ENCODE results near the gene RALGAPA2. TPM values are rescaled to one million over a fixed set of nuclear protein-coding genes. Genes with fewer than 3 reads are reported as not detected.
A peak's percentile ranks its signal among the peaks of the same experiment; 100 is the strongest.

Gene RALGAPA2
- total and polyA plus RNA-seq, 2 of the 13 experiments (the other 11 are each of a cell fraction or from before 2014, with no cell fraction given): 13.8 to 17.7 TPM

DNA sequence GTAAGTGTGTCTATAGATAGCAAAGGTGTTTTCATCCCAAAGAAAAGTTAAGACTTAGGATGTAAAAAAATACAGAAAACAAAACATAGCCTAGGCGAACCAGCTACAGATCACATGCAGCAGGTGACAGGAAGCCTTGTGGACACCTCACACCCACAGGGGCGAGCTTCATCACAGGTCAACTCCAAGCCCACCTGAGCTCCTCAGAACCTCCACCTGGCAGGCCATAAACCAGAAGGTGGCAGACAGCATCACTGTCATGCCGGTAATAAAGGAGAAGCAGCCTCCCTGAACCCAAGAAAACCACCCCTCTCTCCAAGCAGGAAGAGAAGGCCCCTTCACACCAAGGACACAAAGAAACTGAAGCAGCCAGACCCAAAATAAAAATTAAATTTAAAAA, 1.0 kb downstream of the RALGAPA2 start (continued):
- TF ChIP-seq, protein P1, sequence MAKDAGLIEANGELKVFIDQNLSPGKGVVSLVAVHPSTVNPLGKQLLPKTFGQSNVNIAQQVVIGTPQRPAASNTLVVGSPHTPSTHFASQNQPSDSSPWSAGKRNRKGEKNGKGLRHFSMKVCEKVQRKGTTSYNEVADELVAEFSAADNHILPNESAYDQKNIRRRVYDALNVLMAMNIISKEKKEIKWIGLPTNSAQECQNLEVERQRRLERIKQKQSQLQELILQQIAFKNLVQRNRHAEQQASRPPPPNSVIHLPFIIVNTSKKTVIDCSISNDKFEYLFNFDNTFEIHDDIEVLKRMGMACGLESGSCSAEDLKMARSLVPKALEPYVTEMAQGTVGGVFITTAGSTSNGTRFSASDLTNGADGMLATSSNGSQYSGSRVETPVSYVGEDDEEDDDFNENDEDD (CRISPR knock-in tag; IDR thresholded peaks at IDR 0.05; ENCODE audit: borderline replicate concordance): no peak
- TF ChIP-seq ZFP41 (CRISPR knock-in tag; IDR thresholded peaks at IDR 0.05; ENCODE audit: borderline replicate concordance) (no peak), SIX1 (CRISPR knock-in tag; IDR thresholded peaks at IDR 0.05; ENCODE audit: borderline replicate concordance) (no peak), RBM39 (IDR thresholded peaks at IDR 0.05; ENCODE audit: low read depth, low read length, poor library complexity, severe bottlenecking) (no peak), ZNF264 (CRISPR knock-in tag; IDR thresholded peaks at IDR 0.05) (no peak), NCOA1 (CRISPR knock-in tag; IDR thresholded peaks at IDR 0.05) (no peak), GABPA (IDR thresholded peaks at IDR 0.05; ENCODE audit: low read depth, low read length) (no peak), GABPA (CRISPR knock-in tag; IDR thresholded peaks at IDR 0.05; ENCODE audit: low read depth) (no peak), YY1 (IDR thresholded peaks at IDR 0.05; ENCODE audit: insufficient read depth, insufficient replicate concordance, low read depth, low read length) (no peak), DNMT3B (CRISPR knock-in tag; conservative IDR thresholded peaks at IDR 0.05) (no peak)
- TF ChIP-seq, protein P2, sequence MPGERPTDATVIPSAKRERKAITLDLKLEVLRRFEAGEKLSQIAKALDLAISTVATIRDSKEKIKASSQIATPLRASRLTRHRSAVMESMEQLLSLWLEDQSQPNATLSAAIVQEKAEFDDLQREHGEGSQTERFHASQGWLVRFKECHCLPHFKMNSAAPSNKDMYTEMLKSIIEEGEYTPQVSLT (CRISPR knock-in tag; IDR thresholded peaks at IDR 0.05; ENCODE audit: borderline replicate concordance, low read depth): no peak
- TF ChIP-seq, protein P3, sequence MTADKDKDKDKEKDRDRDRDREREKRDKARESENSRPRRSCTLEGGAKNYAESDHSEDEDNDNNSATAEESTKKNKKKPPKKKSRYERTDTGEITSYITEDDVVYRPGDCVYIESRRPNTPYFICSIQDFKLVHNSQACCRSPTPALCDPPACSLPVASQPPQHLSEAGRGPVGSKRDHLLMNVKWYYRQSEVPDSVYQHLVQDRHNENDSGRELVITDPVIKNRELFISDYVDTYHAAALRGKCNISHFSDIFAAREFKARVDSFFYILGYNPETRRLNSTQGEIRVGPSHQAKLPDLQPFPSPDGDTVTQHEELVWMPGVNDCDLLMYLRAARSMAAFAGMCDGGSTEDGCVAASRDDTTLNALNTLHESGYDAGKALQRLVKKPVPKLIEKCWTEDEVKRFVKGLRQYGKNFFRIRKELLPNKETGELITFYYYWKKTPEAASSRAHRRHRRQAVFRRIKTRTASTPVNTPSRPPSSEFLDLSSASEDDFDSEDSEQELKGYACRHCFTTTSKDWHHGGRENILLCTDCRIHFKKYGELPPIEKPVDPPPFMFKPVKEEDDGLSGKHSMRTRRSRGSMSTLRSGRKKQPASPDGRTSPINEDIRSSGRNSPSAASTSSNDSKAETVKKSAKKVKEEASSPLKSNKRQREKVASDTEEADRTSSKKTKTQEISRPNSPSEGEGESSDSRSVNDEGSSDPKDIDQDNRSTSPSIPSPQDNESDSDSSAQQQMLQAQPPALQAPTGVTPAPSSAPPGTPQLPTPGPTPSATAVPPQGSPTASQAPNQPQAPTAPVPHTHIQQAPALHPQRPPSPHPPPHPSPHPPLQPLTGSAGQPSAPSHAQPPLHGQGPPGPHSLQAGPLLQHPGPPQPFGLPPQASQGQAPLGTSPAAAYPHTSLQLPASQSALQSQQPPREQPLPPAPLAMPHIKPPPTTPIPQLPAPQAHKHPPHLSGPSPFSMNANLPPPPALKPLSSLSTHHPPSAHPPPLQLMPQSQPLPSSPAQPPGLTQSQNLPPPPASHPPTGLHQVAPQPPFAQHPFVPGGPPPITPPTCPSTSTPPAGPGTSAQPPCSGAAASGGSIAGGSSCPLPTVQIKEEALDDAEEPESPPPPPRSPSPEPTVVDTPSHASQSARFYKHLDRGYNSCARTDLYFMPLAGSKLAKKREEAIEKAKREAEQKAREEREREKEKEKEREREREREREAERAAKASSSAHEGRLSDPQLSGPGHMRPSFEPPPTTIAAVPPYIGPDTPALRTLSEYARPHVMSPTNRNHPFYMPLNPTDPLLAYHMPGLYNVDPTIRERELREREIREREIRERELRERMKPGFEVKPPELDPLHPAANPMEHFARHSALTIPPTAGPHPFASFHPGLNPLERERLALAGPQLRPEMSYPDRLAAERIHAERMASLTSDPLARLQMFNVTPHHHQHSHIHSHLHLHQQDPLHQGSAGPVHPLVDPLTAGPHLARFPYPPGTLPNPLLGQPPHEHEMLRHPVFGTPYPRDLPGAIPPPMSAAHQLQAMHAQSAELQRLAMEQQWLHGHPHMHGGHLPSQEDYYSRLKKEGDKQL (CRISPR knock-in tag; IDR thresholded peaks at IDR 0.05; ENCODE audit: low read depth): no peak
- TF ChIP-seq, protein P4, sequence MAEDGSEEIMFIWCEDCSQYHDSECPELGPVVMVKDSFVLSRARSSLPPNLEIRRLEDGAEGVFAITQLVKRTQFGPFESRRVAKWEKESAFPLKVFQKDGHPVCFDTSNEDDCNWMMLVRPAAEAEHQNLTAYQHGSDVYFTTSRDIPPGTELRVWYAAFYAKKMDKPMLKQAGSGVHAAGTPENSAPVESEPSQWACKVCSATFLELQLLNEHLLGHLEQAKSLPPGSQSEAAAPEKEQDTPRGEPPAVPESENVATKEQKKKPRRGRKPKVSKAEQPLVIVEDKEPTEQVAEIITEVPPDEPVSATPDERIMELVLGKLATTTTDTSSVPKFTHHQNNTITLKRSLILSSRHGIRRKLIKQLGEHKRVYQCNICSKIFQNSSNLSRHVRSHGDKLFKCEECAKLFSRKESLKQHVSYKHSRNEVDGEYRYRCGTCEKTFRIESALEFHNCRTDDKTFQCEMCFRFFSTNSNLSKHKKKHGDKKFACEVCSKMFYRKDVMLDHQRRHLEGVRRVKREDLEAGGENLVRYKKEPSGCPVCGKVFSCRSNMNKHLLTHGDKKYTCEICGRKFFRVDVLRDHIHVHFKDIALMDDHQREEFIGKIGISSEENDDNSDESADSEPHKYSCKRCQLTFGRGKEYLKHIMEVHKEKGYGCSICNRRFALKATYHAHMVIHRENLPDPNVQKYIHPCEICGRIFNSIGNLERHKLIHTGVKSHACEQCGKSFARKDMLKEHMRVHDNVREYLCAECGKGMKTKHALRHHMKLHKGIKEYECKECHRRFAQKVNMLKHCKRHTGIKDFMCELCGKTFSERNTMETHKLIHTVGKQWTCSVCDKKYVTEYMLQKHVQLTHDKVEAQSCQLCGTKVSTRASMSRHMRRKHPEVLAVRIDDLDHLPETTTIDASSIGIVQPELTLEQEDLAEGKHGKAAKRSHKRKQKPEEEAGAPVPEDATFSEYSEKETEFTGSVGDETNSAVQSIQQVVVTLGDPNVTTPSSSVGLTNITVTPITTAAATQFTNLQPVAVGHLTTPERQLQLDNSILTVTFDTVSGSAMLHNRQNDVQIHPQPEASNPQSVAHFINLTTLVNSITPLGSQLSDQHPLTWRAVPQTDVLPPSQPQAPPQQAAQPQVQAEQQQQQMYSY (CRISPR knock-in tag; IDR thresholded peaks at IDR 0.05): no peak
- TF ChIP-seq, protein P5, sequence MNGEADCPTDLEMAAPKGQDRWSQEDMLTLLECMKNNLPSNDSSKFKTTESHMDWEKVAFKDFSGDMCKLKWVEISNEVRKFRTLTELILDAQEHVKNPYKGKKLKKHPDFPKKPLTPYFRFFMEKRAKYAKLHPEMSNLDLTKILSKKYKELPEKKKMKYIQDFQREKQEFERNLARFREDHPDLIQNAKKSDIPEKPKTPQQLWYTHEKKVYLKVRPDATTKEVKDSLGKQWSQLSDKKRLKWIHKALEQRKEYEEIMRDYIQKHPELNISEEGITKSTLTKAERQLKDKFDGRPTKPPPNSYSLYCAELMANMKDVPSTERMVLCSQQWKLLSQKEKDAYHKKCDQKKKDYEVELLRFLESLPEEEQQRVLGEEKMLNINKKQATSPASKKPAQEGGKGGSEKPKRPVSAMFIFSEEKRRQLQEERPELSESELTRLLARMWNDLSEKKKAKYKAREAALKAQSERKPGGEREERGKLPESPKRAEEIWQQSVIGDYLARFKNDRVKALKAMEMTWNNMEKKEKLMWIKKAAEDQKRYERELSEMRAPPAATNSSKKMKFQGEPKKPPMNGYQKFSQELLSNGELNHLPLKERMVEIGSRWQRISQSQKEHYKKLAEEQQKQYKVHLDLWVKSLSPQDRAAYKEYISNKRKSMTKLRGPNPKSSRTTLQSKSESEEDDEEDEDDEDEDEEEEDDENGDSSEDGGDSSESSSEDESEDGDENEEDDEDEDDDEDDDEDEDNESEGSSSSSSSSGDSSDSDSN (CRISPR knock-in tag; IDR thresholded peaks at IDR 0.05): 0 out of 2 replicates have a peak, but pooled peaks have one; percentile 5

Measured in HepG2 (cell line).